ENCODE results near the gene AGAP1.

AGAP1 gene

DNA sequence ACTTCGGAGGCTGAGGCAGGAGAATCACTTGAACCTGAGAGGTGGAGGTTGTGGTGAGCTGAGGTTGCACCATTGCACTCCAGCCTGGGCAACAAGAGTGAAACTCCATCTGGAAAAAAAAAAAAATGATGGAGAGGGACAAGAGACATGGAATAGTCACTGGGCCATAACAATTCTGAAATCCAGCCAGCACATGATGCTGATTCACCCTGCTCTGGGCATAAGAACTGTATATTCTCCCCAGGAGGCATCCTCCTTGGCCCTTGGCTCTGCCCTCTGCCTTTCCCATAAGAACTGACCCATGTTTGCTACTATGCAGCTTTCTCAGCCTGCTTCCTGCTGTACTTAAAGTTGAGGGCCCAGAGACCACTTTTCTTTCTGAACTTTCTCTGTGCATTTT, 376.7 kb downstream of the AGAP1 start:
- DNase-seq (ENCODE audit: low read depth): no peak
- TF ChIP-seq, protein P1, sequence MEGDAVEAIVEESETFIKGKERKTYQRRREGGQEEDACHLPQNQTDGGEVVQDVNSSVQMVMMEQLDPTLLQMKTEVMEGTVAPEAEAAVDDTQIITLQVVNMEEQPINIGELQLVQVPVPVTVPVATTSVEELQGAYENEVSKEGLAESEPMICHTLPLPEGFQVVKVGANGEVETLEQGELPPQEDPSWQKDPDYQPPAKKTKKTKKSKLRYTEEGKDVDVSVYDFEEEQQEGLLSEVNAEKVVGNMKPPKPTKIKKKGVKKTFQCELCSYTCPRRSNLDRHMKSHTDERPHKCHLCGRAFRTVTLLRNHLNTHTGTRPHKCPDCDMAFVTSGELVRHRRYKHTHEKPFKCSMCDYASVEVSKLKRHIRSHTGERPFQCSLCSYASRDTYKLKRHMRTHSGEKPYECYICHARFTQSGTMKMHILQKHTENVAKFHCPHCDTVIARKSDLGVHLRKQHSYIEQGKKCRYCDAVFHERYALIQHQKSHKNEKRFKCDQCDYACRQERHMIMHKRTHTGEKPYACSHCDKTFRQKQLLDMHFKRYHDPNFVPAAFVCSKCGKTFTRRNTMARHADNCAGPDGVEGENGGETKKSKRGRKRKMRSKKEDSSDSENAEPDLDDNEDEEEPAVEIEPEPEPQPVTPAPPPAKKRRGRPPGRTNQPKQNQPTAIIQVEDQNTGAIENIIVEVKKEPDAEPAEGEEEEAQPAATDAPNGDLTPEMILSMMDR (IDR thresholded peaks at IDR 0.05; ENCODE audit: insufficient read depth, low read depth, low read length, missing control alignments): no peak
- H3K4me3 ChIP-seq (ENCODE audit: low read depth, low read length): no peak overlapping the region

DNA sequence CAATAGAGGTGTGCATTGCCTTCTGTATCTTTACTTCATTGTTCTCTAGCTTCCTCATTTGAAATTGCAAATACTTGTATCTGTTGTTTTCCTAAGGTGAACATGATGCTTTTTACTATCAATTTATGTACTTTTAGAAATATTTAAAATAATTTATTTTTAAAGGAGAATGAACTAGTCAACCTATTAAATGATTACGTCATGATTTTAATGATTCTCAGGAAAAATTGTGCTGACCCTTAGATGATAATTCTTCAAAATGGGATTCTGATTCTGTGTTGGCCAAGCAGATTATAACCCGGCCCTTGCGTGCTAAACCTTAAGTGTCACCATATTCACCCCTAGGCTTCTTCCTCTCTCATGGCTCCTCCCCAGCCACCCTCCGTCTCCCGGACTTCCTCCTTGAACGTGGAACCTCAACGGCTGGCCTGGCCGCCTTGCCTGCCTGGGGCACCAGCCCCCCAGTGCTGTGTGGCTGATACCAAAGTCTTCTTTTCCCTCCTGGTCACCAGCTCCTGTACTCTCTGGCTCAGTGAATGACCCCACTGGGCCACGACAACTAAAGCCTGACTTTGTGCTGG, 382.3 kb downstream of the AGAP1 start:
- H3K4me3 ChIP-seq (ENCODE audit: low read depth, low read length): no peak overlapping the region
- DNase-seq (ENCODE audit: low read depth): no peak
- TF ChIP-seq, protein P1 (IDR thresholded peaks at IDR 0.05; ENCODE audit: insufficient read depth, low read depth, low read length, missing control alignments): no peak

DNA sequence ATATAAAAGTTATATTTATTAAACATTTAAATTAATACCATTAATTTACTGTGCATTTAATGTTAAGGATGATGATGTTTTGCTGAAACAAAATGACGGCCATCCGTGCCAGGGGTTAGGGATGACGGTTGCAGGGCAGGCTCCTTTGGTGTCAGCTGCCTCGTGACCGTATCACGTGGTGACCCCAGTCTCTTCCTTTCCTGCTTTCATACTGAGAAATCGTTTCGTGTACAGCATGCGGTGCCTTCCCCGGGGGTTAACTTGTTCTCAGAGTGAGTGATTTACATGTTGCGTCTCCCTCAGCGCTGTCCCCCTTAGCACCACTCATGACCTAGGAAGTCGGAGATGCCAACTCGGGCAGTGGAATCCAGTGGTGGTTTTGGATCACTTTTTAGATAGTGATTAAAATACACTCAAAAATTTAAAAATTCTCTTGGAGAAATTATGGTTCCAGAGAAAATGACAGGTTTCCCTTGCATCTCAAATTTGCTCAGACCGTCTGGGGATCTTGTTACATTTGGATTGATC, 383.5 kb downstream of the AGAP1 start:
- TF ChIP-seq, protein P1 (IDR thresholded peaks at IDR 0.05; ENCODE audit: insufficient read depth, low read depth, low read length, missing control alignments): no peak
- H3K4me3 ChIP-seq (ENCODE audit: low read depth, low read length): no peak overlapping the region
- DNase-seq (ENCODE audit: low read depth): no peak

DNA sequence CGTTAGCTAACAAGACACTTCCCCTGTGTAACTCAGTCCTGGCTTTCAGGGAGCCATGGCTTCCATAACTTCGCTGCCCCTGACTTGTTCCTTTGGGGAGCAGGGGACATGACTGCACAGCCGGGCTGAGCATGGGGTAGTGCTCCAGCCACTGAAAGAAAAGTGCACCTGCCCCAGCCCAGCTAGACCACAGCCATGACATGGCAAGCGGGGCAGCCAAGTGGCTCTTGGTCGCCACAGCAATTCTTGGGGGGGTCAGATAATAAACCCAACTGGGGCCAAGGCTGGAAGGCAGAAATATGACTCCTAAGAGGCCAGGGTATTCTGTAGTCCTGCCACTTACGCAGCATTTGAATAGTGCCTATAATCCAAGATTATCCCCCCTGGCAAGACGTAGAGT, 385.3 kb downstream of the AGAP1 start:
- DNase-seq (ENCODE audit: low read depth): no peak
- H3K4me3 ChIP-seq (ENCODE audit: low read depth, low read length): no peak overlapping the region
- TF ChIP-seq, protein P1 (IDR thresholded peaks at IDR 0.05; ENCODE audit: insufficient read depth, low read depth, low read length, missing control alignments): no peak

GRCh38 chr2:235883675-235884074, 389.8 kb downstream of the AGAP1 start:
- TF ChIP-seq, protein P1 (IDR thresholded peaks at IDR 0.05; ENCODE audit: insufficient read depth, low read depth, low read length, missing control alignments): no peak
- no peak for DNase-seq (ENCODE audit: low read depth)
- H3K4me3 ChIP-seq (ENCODE audit: low read depth, low read length): no peak overlapping the region

- H3K4me3 ChIP-seq (ENCODE audit: low read depth, low read length): no peak overlapping the region
- TF ChIP-seq, protein P1 (IDR thresholded peaks at IDR 0.05; ENCODE audit: insufficient read depth, low read depth, low read length, missing control alignments): no peak
- DNase-seq (ENCODE audit: low read depth): no peak
These were observed 395.4 kb downstream of the AGAP1 start for GRCh38 chr2:235889302-235889630.

GRCh38 chr2:235893129-235893698, 399.4 kb downstream of the AGAP1 start:
- TF ChIP-seq, protein P1 (IDR thresholded peaks at IDR 0.05; ENCODE audit: insufficient read depth, low read depth, low read length, missing control alignments): no peak
- DNase-seq (ENCODE audit: low read depth): no peak
- H3K4me3 ChIP-seq (ENCODE audit: low read depth, low read length): no peak overlapping the region

All from GM12865 (cell line).